Gastrocnemius medialis (tissue), 4 donors: Measurements from ENCODE around the gene PPP1R16B.

Experiments
- CTCF ChIP-seq, 5 experiments: fragments of 450-650 bp in 3 of 5; fragments of 200-600 bp in 2 of 5; sonication (generic) in 2 of 5; IDR thresholded peaks in 4 of 5; conservative IDR thresholded peaks in 1 of 5; 1 replicate in 4 of 5; 2 replicates in 1 of 5; pipeline ENCODE4 v1.5.1; 2016 to 2019; ENCODE audit warnings: antibody characterized with exemption in 5 of 5, mild to moderate bottlenecking in 3 of 5, moderate library complexity in 3 of 5
- POLR2A ChIP-seq, 2 donors: fragments of 450-650 bp; IDR thresholded peaks; one replicate each; pipeline ENCODE4 v1.6.1; 2017; ENCODE audit warnings: antibody characterized with exemption in 2 of 2, mild to moderate bottlenecking in 2 of 2, moderate library complexity in 2 of 2

GRCh38 chr20:38870733-38871559 lies 65.4 kb downstream of the PPP1R16B start:
- TF ChIP-seq CTCF (IDR thresholded peaks at IDR 0.05 in 4 of 5, conservative IDR thresholded peaks at IDR 0.05 in 1 of 5) (no peak), POLR2A (IDR thresholded peaks at IDR 0.05) (no peak)
